ENCODE measurements around the gene ICOS.

DNA sequence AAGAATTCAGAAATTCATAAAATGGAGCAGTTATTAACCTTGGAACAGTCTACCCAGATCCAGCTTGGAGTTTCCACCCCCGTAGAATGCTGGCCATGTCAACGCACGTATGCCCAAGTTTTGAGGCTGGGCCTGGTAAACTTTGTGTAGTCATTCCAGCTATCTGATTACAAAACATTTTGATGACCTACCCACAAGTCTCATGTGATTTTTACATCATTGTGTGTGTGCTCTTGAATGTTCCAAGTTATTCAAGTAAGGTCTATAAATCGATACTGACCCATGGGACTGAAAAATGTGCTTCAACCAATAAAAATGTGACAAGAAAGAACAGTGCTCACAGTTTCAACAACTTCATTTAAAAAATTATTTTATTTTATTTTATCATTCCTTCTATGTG is 32.5 kb upstream of the ICOS start:
- TF ChIP-seq SIN3A (IDR thresholded peaks at IDR 0.05; ENCODE audit: low read depth, low read length): no peak
- no peak for TF ChIP-seq SRF (IDR thresholded peaks at IDR 0.05; ENCODE audit: low read depth in 2 of 2, low read length in 2 of 2)
- TF ChIP-seq POLR2A (IDR thresholded peaks at IDR 0.05; ENCODE audit: low read depth, low read length): no peak
- no peak for TF ChIP-seq USF2 (IDR thresholded peaks at IDR 0.05; ENCODE audit: borderline replicate concordance, low read depth, low read length)
- TF ChIP-seq EP300 (IDR thresholded peaks at IDR 0.05; ENCODE audit: borderline replicate concordance in 1 of 2, control insufficient read depth in 1 of 2, low read depth in 2 of 2, low read length in 2 of 2): no peak
- TF ChIP-seq, protein P1, sequence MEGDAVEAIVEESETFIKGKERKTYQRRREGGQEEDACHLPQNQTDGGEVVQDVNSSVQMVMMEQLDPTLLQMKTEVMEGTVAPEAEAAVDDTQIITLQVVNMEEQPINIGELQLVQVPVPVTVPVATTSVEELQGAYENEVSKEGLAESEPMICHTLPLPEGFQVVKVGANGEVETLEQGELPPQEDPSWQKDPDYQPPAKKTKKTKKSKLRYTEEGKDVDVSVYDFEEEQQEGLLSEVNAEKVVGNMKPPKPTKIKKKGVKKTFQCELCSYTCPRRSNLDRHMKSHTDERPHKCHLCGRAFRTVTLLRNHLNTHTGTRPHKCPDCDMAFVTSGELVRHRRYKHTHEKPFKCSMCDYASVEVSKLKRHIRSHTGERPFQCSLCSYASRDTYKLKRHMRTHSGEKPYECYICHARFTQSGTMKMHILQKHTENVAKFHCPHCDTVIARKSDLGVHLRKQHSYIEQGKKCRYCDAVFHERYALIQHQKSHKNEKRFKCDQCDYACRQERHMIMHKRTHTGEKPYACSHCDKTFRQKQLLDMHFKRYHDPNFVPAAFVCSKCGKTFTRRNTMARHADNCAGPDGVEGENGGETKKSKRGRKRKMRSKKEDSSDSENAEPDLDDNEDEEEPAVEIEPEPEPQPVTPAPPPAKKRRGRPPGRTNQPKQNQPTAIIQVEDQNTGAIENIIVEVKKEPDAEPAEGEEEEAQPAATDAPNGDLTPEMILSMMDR (IDR thresholded peaks at IDR 0.05 in 2 of 3, conservative IDR thresholded peaks at IDR 0.05 in 1 of 3; ENCODE audit: control insufficient read depth in 2 of 3, extremely low read depth in 1 of 3, insufficient read depth in 1 of 3, low read depth in 3 of 3, low read length in 3 of 3): no peak
- no peak for TF ChIP-seq BCLAF1 (IDR thresholded peaks at IDR 0.05)

Measured in GM12878 (cell line).